ENCODE data around the gene PACRG. TPM values are rescaled to one million over a fixed set of nuclear protein-coding genes. Genes with fewer than 3 reads are reported as not detected.

The PACRG gene
- total RNA-seq, 1 experiment from 2014 or later = 0.59 TPM

GRCh38 chr6:162854228-162854627 lies 126.5 kb downstream of the PACRG start:
- Histone ChIP-seq H3K36me3 (ENCODE audit: control insufficient read depth, insufficient read depth, low read length) (no peaks in the 10 kb centered on the region), H3K27me3 (ENCODE audit: control insufficient read depth, insufficient read depth, low read length) (no peaks in the 10 kb centered on the region), H3K9me3 (ENCODE audit: control insufficient read depth, insufficient read depth, low read depth, low read length) (no peaks in the 10 kb centered on the region), H3K27ac (ENCODE audit: low read length) (no peak overlapping the region), H3K4me3 (ENCODE audit: low read depth in 2 of 2, low read length in 2 of 2) (no peak overlapping the region), H3K4me1 (ENCODE audit: control insufficient read depth, insufficient read depth, low read length) (no peaks in the 10 kb centered on the region)
- TF ChIP-seq SIN3A (IDR thresholded peaks at IDR 0.05; ENCODE audit: borderline replicate concordance, insufficient read depth, low read depth, low read length) = no peak
- TF ChIP-seq TCF7L2 (IDR thresholded peaks at IDR 0.05; ENCODE audit: low read depth, low read length) = no peak
- TF ChIP-seq POLR2AphosphoS5 (IDR thresholded peaks at IDR 0.05; ENCODE audit: low read depth, low read length) = no peak
- TF ChIP-seq, protein P1, sequence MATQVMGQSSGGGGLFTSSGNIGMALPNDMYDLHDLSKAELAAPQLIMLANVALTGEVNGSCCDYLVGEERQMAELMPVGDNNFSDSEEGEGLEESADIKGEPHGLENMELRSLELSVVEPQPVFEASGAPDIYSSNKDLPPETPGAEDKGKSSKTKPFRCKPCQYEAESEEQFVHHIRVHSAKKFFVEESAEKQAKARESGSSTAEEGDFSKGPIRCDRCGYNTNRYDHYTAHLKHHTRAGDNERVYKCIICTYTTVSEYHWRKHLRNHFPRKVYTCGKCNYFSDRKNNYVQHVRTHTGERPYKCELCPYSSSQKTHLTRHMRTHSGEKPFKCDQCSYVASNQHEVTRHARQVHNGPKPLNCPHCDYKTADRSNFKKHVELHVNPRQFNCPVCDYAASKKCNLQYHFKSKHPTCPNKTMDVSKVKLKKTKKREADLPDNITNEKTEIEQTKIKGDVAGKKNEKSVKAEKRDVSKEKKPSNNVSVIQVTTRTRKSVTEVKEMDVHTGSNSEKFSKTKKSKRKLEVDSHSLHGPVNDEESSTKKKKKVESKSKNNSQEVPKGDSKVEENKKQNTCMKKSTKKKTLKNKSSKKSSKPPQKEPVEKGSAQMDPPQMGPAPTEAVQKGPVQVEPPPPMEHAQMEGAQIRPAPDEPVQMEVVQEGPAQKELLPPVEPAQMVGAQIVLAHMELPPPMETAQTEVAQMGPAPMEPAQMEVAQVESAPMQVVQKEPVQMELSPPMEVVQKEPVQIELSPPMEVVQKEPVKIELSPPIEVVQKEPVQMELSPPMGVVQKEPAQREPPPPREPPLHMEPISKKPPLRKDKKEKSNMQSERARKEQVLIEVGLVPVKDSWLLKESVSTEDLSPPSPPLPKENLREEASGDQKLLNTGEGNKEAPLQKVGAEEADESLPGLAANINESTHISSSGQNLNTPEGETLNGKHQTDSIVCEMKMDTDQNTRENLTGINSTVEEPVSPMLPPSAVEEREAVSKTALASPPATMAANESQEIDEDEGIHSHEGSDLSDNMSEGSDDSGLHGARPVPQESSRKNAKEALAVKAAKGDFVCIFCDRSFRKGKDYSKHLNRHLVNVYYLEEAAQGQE (IDR thresholded peaks at IDR 0.05; ENCODE audit: insufficient read depth in 1 of 2, low read depth in 2 of 2, low read length in 1 of 2) = no peak
- TF ChIP-seq CTCF (IDR thresholded peaks at IDR 0.05) = no peak
- CTCF ChIA-PET = no interaction called here
- BruUV-seq (replicated peaks) = no TSS peak
- POLR2A ChIA-PET = no interaction called here
- in situ Hi-C loops (cut with HindIII; ENCODE audit: low pct_unique_long_range_greater_than_20kb, low sequenced_read_pairs) (no loop called here), intact Hi-C loops (cut with micrococcal nuclease; ENCODE audit: unreplicated experiment) (no loop called here)
- DNase-seq (ENCODE audit: low read depth, low spot score) = no peak
- no peak for ATAC-seq

DNA sequence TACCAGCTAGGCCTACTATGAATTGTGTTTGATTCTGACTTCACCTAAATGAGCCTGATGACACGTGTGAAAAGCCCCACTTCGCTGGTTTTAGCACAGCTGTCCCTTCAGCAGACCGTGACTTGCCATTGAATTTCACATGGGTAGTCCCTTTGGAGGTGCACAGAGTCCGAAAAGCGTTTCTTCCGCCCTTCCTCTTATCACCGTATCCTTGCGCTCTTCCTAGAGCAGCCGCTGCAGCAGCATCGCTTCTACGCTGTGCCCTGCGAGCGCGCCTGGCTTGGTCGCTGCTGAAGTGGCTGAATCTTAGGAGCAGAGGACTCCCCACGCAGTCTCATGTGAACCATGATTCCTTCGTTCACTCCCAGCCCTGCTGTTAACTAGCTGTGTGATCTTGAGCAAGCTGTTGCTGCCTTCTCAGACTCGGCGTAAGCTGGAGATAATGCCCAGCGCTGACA lies 127.0 kb downstream of the PACRG start:
- Histone ChIP-seq H3K36me3 (ENCODE audit: control insufficient read depth, insufficient read depth, low read length) (no peaks in the 10 kb centered on the region), H3K27ac (ENCODE audit: low read length) (no peak overlapping the region), H3K9me3 (ENCODE audit: control insufficient read depth, insufficient read depth, low read depth, low read length) (no peaks in the 10 kb centered on the region), H3K27me3 (ENCODE audit: control insufficient read depth, insufficient read depth, low read length) (no peaks in the 10 kb centered on the region), H3K4me3 (ENCODE audit: low read depth in 2 of 2, low read length in 2 of 2) (no peak overlapping the region), H3K4me1 (ENCODE audit: control insufficient read depth, insufficient read depth, low read length) (no peaks in the 10 kb centered on the region)
- no peak for ATAC-seq
- TF ChIP-seq SIN3A (IDR thresholded peaks at IDR 0.05; ENCODE audit: borderline replicate concordance, insufficient read depth, low read depth, low read length) (no peak), POLR2AphosphoS5 (IDR thresholded peaks at IDR 0.05; ENCODE audit: low read depth, low read length) (no peak), TCF7L2 (IDR thresholded peaks at IDR 0.05; ENCODE audit: low read depth, low read length) (no peak), CTCF (IDR thresholded peaks at IDR 0.05) (no peak)
- TF ChIP-seq, protein P1 (IDR thresholded peaks at IDR 0.05; ENCODE audit: insufficient read depth in 1 of 2, low read depth in 2 of 2, low read length in 1 of 2) = no peak
- no TSS peak for BruUV-seq (replicated peaks)
- no peak for DNase-seq (ENCODE audit: low read depth, low spot score)
- ChIA-PET POLR2A (no interaction called here), CTCF (no interaction called here)
- in situ Hi-C loops (cut with HindIII; ENCODE audit: low pct_unique_long_range_greater_than_20kb, low sequenced_read_pairs) = no loop called here
- intact Hi-C loops (cut with micrococcal nuclease; ENCODE audit: unreplicated experiment) = no loop called here
